Mesodermal cell (in vitro differentiated cells): ENCODE results near the gene OR10AD1.

Experiments
- H3K27ac ChIP-seq: 2 replicates; pipeline ENCODE4 v1.7.0; 2013; ENCODE audit warnings: mild to moderate bottlenecking, low read depth, low read length, moderate library complexity; ENCODE audit not compliant: severe bottlenecking
- H3K36me3 ChIP-seq: 2 replicates; pipeline ENCODE4 v1.7.1; 2013; ENCODE audit warnings: mild to moderate bottlenecking, low read length, moderate library complexity; ENCODE audit not compliant: control insufficient read depth, insufficient read depth
- H3K4me1 ChIP-seq: one replicate; pipeline ENCODE4 v1.7.1; 2013; ENCODE audit warnings: mild to moderate bottlenecking, low read length; ENCODE audit not compliant: insufficient read depth, control insufficient read depth, poor library complexity, severe bottlenecking
- H3K4me3 ChIP-seq: 2 replicates; pipeline ENCODE4 v1.7.0; 2013; ENCODE audit warnings: low read length, control low read depth, mild to moderate bottlenecking; ENCODE audit not compliant: insufficient read depth, poor library complexity, severe bottlenecking; ENCODE audit errors: extremely low read depth
- H3K9me3 ChIP-seq: 2 replicates; pipeline ENCODE4 v1.7.1; 2013; ENCODE audit warnings: mild to moderate bottlenecking, low read length, moderate library complexity; ENCODE audit not compliant: control insufficient read depth
- whole genome bisulfite sequencing, 2 experiments: methylation state at CpG; one replicate each; pipeline ENCODE4 v1.1.5; 2013; ENCODE audit warnings: missing lambda C conversion rate in 2 of 2; ENCODE audit not compliant: insufficient coverage in 2 of 2; 5-methylcytosine and 5-hydroxymethylcytosine counted together

The OR10AD1 gene

DNA sequence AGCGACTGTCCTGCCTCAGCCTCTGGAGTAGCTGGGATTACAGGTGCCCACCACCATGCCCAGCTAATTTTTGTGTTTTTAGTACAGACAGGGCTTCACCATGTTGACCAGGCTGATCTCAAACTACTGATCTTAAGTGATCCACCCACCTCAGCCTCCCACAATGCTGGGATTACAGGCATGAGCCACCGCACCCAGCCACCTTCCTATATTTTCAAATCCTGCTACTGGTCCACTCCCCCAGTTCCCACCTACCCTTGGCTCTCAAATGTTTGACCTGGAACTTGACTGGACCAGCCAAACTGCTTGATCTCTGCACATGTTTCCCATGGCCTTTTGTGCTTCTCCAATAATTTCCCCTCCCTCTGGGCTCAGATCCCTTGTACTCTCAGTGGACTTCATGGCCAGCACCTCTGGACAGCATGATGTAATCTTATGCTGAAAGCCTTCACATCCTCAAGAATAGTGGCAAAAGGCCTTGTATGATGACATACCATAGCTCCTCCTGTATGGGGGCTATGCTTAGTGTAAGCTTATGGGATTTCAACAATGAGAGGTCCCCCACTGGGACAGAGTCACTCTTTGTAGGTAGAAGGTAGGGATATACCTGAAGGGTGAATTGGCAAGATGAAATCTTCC, 22.1 kb downstream of the OR10AD1 start:
- Histone ChIP-seq H3K36me3 (no peaks in the 10 kb centered on the region), H3K9me3 (no peaks in the 10 kb centered on the region), H3K4me1 (peaks cover 10% of the 10 kb centered on the region), H3K4me3 (no peak overlapping the region), H3K27ac (no peak overlapping the region)
- 78 to 79% methylated on average over 2 of the region's 2 CpGs for WGBS, 2 experiments

DNA sequence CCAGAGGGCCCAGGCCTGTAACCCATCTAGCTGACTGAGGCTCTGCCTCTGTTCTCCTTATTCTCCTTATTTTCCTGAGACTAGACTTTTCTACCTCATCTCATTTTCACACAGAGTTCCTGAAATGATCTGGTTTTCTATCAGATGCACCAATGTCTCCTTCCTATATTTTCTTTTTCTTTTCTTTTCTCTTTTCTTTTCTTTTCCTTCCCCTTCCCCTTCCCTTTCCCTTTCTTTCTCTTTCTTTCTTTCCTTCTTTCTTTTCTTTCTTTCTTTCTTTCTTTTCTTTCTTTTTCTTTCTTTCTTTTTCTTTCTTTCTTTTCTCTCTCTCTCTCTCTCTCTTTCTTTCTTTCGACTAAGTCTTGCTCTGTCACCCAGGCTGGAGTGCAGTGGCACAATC, 22.7 kb downstream of the OR10AD1 start:
- no peaks in the 10 kb centered on the region for H3K9me3 ChIP-seq
- no peaks in the 10 kb centered on the region for H3K36me3 ChIP-seq
- H3K4me1 ChIP-seq, result peaks cover 16% of the 10 kb centered on the region
- WGBS, 2 experiments, result 50 to 67% methylated on average over 1 of the region's 1 CpG
- no peak overlapping the region for H3K27ac ChIP-seq
- H3K4me3 ChIP-seq, result no peak overlapping the region

- WGBS, 2 experiments, result 100% methylated on average over 1 of the region's 1 CpG; no CpG with 5 or more reads in 1 of the 2 experiments
- Histone ChIP-seq H3K27ac (no peak overlapping the region), H3K4me3 (no peak overlapping the region), H3K36me3 (no peaks in the 10 kb centered on the region), H3K4me1 (peaks cover 17% of the 10 kb centered on the region), H3K9me3 (no peaks in the 10 kb centered on the region)
Observed at GRCh38 chr12:48179466-48179865, 23.6 kb downstream of the OR10AD1 start.

GRCh38 chr12:48177982-48178381, 25.1 kb downstream of the OR10AD1 start:
- no peaks in the 10 kb centered on the region for H3K9me3 ChIP-seq
- H3K4me3 ChIP-seq, result no peak overlapping the region
- no peak overlapping the region for H3K27ac ChIP-seq
- H3K4me1 ChIP-seq, result peaks cover 17% of the 10 kb centered on the region
- 83 to 88% methylated on average over 3 to 4 of the region's 4 CpGs for WGBS, 2 experiments
- no peaks in the 10 kb centered on the region for H3K36me3 ChIP-seq

DNA sequence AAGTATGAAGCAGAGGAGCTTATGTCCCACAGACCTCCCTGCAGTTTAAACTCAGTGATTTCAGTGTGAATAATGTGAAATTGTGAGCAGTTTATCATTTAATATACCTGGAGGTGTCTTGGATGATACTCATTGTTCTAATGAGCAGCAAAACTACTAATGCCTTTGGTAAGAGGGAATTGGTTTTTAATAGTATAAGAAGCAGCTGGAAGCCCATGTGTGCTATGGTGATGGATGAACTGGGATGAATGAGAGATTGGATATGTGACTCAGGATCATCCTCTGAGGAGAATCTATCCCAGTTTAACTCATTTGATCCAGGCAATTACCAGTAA, 26.7 kb downstream of the OR10AD1 start:
- no peaks in the 10 kb centered on the region for H3K9me3 ChIP-seq
- no peaks in the 10 kb centered on the region for H3K36me3 ChIP-seq
- peaks cover 10% of the 10 kb centered on the region for H3K4me1 ChIP-seq
- no peak overlapping the region for H3K4me3 ChIP-seq
- H3K27ac ChIP-seq, result peak overlapping the region; percentile 69

GRCh38 chr12:48175613-48176416, 27.3 kb downstream of the OR10AD1 start:
- WGBS, 2 experiments, result 89% methylated on average over 1 of the region's 3 CpGs; no CpG with 5 or more reads in 1 of the 2 experiments
- Histone ChIP-seq H3K4me1 (peaks cover 10% of the 10 kb centered on the region), H3K4me3 (no peak overlapping the region), H3K36me3 (no peaks in the 10 kb centered on the region), H3K27ac (peak overlapping the region; percentile 69), H3K9me3 (no peaks in the 10 kb centered on the region)

DNA sequence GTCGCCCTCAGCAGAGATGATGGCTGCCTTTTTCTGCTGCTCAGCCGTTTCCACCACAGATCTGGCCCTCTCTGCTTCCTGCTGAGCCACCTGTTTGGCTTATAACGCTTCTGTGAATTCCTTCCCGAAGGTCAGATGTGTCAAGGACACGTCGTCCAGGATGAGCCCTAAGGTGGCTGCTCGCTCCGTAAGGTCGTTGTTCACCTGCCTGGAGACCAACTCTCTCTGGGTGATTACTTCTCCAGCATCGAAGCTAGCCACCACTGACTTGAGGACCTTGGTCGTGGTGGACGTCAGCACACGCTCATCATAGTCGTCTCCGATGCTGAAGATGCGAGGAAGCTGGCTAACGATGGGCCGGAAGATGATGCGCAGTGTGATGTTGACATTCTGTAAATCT, 34.1 kb downstream of the OR10AD1 start:
- H3K9me3 ChIP-seq, result no peaks in the 10 kb centered on the region
- no peak overlapping the region for H3K27ac ChIP-seq
- 89 to 91% methylated on average over 19 of the region's 19 CpGs for WGBS, 2 experiments
- no peak overlapping the region for H3K4me3 ChIP-seq
- no peaks in the 10 kb centered on the region for H3K36me3 ChIP-seq
- H3K4me1 ChIP-seq, result no peaks in the 10 kb centered on the region

GRCh38 chr12:48165089-48165981, 37.8 kb downstream of the OR10AD1 start:
- Histone ChIP-seq H3K27ac (no peak overlapping the region), H3K4me3 (no peak overlapping the region), H3K36me3 (no peaks in the 10 kb centered on the region), H3K9me3 (no peaks in the 10 kb centered on the region), H3K4me1 (no peaks in the 10 kb centered on the region)
- WGBS, 2 experiments, result 60% methylated on average over 1 of the region's 2 CpGs; no CpG with 5 or more reads in 1 of the 2 experiments

DNA sequence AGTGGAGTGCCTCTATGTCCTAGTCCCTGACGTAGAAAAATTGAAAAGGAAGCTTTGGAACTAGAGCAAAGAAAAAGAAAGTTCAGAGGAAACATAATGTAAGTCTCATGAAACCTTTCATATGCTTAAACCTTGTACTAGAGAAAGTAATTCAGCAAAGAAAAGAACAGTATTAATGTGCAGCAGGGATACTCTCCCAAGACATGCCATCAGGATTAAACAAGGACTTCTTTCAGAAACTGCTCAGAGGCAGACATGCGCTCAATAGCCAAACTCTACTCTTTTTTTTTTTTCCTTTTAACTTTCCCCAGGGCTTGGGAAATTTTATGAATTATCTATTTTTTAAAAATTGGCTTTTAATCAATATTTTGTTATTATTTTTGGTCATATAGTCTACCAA, 38.6 kb downstream of the OR10AD1 start:
- no peak overlapping the region for H3K27ac ChIP-seq
- no peaks in the 10 kb centered on the region for H3K4me1 ChIP-seq
- no peaks in the 10 kb centered on the region for H3K36me3 ChIP-seq
- no peak overlapping the region for H3K4me3 ChIP-seq
- WGBS, 2 experiments, result 67% methylated on average over 1 of the region's 2 CpGs; no CpG with 5 or more reads in 1 of the 2 experiments
- H3K9me3 ChIP-seq, result no peaks in the 10 kb centered on the region

DNA sequence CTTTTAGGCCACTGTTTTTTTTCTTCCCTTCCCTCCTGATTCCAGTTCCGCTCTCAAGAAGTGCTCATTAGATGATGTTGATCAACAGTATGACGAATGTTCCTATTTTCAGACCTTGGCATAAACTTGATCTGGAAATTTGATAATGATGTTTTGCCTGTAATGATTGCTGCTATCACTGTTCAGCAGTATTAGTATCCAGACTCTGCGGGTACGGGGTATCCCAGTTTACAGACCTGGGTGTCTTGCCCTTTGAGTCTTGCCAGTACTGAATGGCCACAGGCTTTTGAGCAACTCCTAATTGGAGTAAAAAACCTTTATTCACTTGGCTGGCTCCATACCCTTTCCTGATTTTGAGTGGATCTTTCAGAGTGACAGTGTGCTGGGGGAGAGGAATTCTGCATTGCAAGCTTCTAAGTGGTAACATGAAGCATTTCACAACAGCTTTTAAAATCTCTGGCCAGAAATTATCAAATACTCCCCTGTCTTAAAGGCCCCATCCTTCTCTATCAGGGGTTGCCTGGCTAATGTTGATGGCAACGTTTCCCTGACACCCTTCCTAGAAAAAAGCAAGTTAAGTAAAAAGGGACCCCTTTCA, 39.8 kb downstream of the OR10AD1 start:
- no peak overlapping the region for H3K4me3 ChIP-seq
- no peaks in the 10 kb centered on the region for H3K4me1 ChIP-seq
- H3K27ac ChIP-seq, result no peak overlapping the region
- no peaks in the 10 kb centered on the region for H3K36me3 ChIP-seq
- no peaks in the 10 kb centered on the region for H3K9me3 ChIP-seq
- 72 to 96% methylated on average over 3 to 4 of the region's 5 CpGs for WGBS, 2 experiments
